HuH-7 (cell line): Measurements from ENCODE around the gene B4GALNT4.
"Not testable (repeated sequence)": the region's sequence is repeated elsewhere in the genome, so short reads cannot be mapped to it uniquely, and the experiment has no call there.

Experiments
- DNase-seq: peaks from one replicate; pipeline ENCODE4 v3.0.0; 2011; ENCODE audit warnings: low spot score

The B4GALNT4 gene

GRCh38 chr11:393219-394033 lies 24.1 kb downstream of the B4GALNT4 start:
- no peak for DNase-seq

- no peak for DNase-seq
Measured at GRCh38 chr11:394034-394857, 24.9 kb downstream of the B4GALNT4 start, which contains the start of gene PKP3. TSS of gene PKP3 (plus strand) at chr11:394209. CDS start at chr11:394293, 84 bp downstream.

DNA sequence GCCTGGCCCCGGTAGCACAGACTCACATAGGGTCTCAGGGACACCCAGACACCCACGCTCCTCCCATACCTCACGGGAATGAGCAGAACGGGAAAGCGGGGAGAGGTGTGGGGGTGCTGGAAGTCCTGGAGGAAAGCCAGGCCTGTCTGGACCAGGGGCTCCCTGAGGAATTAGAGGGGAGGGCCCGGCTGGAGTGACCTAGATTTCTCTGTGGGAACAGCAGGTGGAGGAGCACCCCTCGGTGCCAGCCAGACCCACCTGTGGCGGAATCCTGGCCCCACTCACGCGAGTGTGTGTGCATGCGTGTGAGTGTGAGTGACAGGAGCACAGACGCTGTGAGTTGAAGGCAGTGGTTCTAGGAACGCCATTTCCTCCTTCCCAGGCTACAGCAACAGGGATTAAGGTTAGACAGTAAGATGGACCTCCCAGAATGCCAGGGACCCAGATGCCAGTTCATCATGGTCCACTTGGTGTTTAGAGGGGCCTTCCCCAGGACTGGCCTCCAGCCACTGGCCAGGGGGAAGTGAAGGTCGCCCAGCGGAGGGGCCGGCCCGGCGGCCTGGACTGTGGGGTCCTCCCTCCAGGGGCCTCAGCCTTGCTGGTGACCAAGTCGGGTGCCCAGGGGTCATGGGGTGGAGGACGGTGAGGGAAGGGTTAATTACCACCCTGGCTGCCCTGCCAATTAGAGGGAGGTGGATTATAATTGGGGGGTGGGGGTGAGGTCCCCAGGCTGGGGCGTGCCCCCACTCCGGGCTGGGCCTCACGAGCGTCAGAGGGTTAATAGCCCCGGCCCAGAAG lies 25.8 kb downstream of the B4GALNT4 start:
- no peak for DNase-seq

DNA sequence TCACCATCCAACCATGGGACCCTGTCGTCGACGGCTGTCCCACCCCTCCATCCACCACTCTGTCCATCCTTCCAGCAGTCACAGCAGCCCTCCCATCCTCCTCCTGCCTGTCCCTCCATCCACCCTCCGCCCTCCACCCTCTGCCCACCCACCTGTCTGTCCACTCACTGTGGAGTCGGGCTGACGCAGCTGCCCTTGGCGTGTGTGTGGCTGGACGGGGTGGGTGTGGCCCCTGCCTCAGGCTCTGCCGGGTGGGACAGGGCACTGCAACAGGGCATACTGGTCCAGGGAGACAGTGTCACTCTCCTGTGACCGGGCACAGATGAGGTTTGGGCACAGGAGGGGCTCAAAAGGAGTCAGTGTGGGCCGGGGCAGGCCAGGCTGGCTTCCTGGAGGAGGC lies 26.6 kb downstream of the B4GALNT4 start:
- no peak for DNase-seq

DNA sequence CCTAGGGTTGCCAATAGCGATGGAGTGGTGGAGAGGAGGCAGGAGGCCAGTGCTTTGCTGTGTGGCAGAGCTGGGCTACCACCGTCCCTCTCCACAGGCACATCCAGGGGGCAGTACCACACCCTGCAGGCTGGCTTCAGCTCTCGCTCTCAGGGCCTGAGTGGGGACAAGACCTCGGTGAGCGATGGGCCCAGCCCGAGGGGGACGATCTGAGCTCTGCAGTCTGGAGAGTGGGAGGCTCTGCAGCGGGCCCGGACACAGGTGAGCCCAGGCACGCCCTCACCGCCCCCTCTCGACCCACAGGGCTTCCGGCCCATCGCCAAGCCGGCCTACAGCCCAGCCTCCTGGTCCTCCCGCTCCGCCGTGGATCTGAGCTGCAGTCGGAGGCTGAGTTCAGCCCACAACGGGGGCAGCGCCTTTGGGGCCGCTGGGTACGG lies 27.2 kb downstream of the B4GALNT4 start:
- DNase-seq: peak; percentile 48

GRCh38 chr11:396948-397548 lies 27.7 kb downstream of the B4GALNT4 start:
- no peak for DNase-seq

DNA sequence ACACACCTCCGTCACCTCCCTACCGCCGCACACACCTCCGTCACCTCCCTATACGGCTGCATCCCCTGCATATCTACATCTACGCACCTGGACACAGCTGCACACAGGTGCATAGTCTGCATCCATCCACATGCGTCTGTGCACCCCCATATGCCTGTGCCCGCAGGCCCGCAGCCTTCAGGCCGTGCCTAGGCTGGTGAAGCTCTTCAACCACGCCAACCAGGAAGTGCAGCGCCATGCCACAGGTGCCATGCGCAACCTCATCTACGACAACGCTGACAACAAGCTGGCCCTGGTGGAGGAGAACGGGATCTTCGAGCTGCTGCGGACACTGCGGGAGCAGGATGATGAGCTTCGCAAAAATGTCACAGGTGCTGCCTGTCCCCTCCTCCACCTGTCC lies 29.5 kb downstream of the B4GALNT4 start:
- DNase-seq: no peak

GRCh38 chr11:399731-400211 lies 30.5 kb downstream of the B4GALNT4 start:
- DNase-seq: no peak

DNA sequence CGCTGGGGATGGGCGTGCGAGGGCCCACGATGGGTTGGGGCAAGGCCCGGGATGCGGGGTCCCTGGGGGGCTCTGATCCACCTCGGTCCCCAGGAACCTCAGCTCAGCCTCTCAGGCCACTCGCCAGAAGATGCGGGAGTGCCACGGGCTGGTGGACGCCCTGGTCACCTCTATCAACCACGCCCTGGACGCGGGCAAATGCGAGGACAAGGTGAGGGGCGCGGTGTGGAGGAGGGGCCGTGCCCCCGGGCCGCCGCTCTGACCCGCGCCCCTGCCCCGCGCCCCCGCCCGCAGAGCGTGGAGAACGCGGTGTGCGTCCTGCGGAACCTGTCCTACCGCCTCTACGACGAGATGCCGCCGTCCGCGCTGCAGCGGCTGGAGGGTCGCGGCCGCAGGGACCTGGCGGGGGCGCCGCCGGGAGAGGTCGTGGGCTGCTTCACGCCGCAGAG lies 31.0 kb downstream of the B4GALNT4 start:
- no peak for DNase-seq

- DNase-seq: not testable (repeated sequence)
Measured at GRCh38 chr11:401196-401595, 31.9 kb downstream of the B4GALNT4 start.

GRCh38 chr11:403021-403760 lies 33.9 kb downstream of the B4GALNT4 start:
- DNase-seq: no peak

DNA sequence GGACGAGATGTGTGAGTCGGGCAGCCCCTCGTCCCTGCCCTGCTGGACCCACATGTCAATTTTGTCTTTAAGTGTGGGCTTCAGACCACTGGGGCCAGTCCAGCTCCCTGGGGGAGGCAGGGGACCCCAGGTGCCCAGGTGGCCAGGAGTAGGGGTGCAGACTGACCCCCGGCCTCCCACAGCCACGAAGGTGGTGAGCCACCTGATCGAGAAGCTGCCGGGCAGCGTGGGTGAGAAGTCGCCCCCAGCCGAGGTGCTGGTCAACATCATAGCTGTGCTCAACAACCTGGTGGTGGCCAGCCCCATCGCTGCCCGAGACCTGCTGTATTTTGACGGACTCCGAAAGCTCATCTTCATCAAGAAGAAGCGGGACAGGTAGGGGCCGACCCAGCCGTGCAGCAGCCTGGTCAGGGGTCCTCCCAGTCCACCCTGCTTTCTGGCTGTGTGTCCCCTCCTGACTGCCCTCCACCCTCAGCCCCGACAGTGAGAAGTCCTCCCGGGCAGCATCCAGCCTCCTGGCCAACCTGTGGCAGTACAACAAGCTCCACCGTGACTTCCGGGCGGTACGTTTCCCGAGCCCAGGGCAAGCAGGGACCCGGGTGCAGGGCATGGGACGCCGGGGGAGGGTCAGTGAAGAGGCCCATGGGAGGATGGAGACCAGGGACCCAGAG lies 34.6 kb downstream of the B4GALNT4 start:
- no peak for DNase-seq

- DNase-seq: no peak
Measured at GRCh38 chr11:404551-405264, 35.4 kb downstream of the B4GALNT4 start.

DNA sequence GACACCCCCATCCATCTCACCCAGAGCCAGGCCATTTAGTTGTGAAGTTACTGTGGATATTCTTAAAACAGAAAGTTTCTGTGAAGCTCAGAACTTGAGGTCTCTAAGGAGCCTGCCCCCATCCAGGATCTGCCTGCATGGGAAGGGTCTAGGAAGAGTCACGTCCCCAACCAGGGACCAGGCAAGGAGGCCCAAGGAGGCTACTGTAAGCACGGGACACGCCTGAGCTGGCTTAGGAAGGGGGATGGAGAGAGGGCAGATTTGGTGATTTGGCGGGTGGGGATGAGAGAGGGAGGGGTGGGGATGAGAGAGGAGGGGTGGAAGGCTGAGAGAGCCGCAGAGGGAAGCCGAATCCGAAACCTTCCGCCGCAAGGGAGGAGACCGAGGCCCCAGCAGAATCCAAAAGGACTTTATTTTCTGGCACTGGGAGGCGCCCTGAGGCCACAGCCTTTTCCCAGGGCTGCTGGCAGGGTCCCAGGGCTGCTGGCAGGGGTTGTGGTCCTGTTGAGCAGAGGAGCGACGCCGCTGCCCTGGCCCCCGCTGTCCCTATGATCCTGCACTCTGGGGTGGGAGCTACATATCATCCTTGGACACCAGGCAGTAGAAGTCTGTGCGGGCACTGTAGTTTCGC lies 36.1 kb downstream of the B4GALNT4 start:
- DNase-seq: no peak

DNA sequence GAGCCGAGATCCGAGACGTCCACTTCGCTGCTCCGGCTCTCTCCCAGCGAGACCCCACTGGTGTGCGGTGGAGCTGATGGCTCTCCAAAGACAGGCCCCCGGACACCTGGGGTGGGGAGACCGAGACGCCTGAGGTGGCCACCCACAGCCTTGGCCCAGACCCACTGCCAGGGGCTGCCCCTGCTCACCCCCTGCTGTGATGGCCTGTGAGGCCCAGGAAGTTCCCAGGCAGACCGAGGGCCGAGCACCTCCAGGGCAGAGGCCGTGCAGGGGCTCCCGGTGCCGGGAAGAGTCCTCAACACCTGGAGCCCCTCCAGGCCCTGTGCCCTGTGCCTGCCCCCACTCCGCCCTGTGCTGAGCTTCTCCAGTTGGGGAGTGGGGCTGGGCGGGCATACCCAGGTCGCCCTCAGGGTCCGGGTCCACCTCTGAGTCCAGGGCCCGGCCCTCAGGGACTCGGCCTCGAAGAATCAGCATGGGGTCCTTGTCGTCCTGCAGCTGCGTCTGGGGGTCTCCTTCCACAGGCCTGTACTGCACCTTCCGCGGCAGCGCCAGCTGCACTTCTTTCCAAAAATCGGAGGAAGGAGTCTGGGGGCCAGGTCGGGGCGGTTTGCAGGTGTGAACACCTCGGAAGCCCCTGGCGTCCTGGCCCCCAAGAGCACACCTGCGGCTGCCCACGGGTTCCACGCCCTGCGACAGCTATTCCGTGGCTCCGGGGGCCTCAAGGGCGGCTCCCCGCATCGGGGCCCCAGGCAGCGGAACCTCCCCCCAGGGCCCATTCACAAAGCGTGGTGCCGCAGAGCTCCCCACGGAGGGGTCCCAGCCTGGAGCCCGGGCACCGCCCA lies 36.9 kb downstream of the B4GALNT4 start:
- no peak for DNase-seq

- DNase-seq: peak; percentile 83
Measured at GRCh38 chr11:406796-407650, 37.7 kb downstream of the B4GALNT4 start.

- DNase-seq: no peak
Measured at GRCh38 chr11:407651-408123, 38.4 kb downstream of the B4GALNT4 start.
